K562 (cell line): ENCODE measurements around the gene COPS4. TPM values are rescaled to one million over a fixed set of nuclear protein-coding genes. Genes with fewer than 3 reads are reported as not detected.
"Not testable (repeated sequence)": the region's sequence is repeated elsewhere in the genome, so short reads cannot be mapped to it uniquely, and the experiment has no call there.

Experiments used
- ATAC-seq: fragments of 200-7000 bp; cut with Tn5 transposase; 3 replicates; pipeline ENCODE4 v1.9.1; 2020; ENCODE audit warnings: moderate library complexity
- BruUV-seq: library from RNA; stranded (reverse); fragments of 400-500 nt; replicated peaks from 2 replicates; lab custom pipeline; 2021; lab: Mats Ljungman, UMichigan
- CTCF ChIA-PET: fragments of 300-600 bp; formaldehyde crosslinking; extraction: SDS; loops from one replicate; lab custom pipeline; 2021; ENCODE audit warnings: low intra/inter-chr PET ratio; lab: Yijun Ruan, JAX
- POLR2A ChIA-PET: fragments of 300-600, 350-650 bp; sonication (Branson Sonifier 250); formaldehyde crosslinking; extraction: SDS; loops from one replicate; lab custom pipeline; 2021; ENCODE audit warnings: antibody characterized with exemption, inconsistent platforms; lab: Yijun Ruan, JAX
- DNase-seq, 4 experiments: peaks; one replicate each; pipeline versions ENCODE4 v3.0.0 to v3.0.0-alpha.2; 2011 to 2018; ENCODE audit warnings: low spot score in 3 of 4, mixed read lengths in 3 of 4; ENCODE audit errors: extremely low read depth in 1 of 4
- FAIRE-seq: peaks from 2 replicates; lab custom pipeline; 2011; peaks lifted over from hg19 to GRCh38; lab: Jason Lieb, UNC
- H2AFZ ChIP-seq: 2 replicates; pipeline ENCODE4 v1.6.0; 2011; ENCODE audit warnings: low read depth, low read length, control low read depth, inconsistent platforms
- H3K27ac ChIP-seq: fragments of 200-600 bp; 3 replicates; pipeline ENCODE4 v1.8.0; 2011; ENCODE audit warnings: low read depth, mild to moderate bottlenecking, control low read depth, inconsistent platforms, low read length, moderate library complexity, mixed read lengths; ENCODE audit errors: extremely low read depth
- H3K27me3 ChIP-seq, 2 experiments: fragments of 300-600 bp in 1 of 2; 2 replicates in 1 of 2; 3 replicates in 1 of 2; pipeline versions ENCODE4 v1.6.0 to v1.8.0; 2011; ENCODE audit warnings: inconsistent platforms in 2 of 2, low read length in 2 of 2, mild to moderate bottlenecking in 1 of 2, mixed read lengths in 1 of 2, moderate library complexity in 1 of 2; ENCODE audit not compliant: control insufficient read depth in 2 of 2, insufficient read depth in 2 of 2
- H3K36me3 ChIP-seq: fragments of 300-600 bp; 3 replicates; pipeline ENCODE4 v1.8.0; 2011; ENCODE audit warnings: mild to moderate bottlenecking, low read length, inconsistent platforms; ENCODE audit not compliant: control insufficient read depth, insufficient read depth
- H3K4me1 ChIP-seq, 2 experiments: fragments of 200-600 bp in 1 of 2; replicated peaks in 1 of 2; 2 replicates in 1 of 2; 3 replicates in 1 of 2; pipeline versions ENCODE4 v1.5.1 to v1.8.0; 2011; ENCODE audit warnings: inconsistent platforms in 2 of 2, low read length in 2 of 2, mild to moderate bottlenecking in 1 of 2, mixed read lengths in 1 of 2, moderate library complexity in 1 of 2; ENCODE audit not compliant: control insufficient read depth in 2 of 2, insufficient read depth in 2 of 2
- H3K4me2 ChIP-seq: 2 replicates; pipeline ENCODE4 v1.6.1; 2011; ENCODE audit warnings: low read length, control low read depth, inconsistent platforms, mixed read lengths; ENCODE audit not compliant: insufficient read depth
- H3K4me3 ChIP-seq: fragments of 200-600 bp; sonication (generic), shearing (Covaris generic); 2 replicates; pipeline ENCODE4 v1.5.1; 2016; ENCODE audit warnings: control low read depth, inconsistent platforms
- H3K79me2 ChIP-seq: fragments of 200-600 bp; 3 replicates; pipeline ENCODE4 v1.8.0; 2011; ENCODE audit warnings: low read length, inconsistent platforms; ENCODE audit not compliant: control insufficient read depth, insufficient read depth
- H3K9ac ChIP-seq, 2 experiments: 2 replicates each; pipeline versions ENCODE4 v1.6.0 to v1.6.1; 2011; ENCODE audit warnings: low read depth in 2 of 2, low read length in 2 of 2, control low read depth in 1 of 2, inconsistent platforms in 1 of 2, mild to moderate bottlenecking in 1 of 2, mixed read lengths in 1 of 2; ENCODE audit not compliant: insufficient read depth in 1 of 2
- H3K9me1 ChIP-seq: one replicate; pipeline ENCODE4 v1.6.0; 2011; ENCODE audit warnings: inconsistent platforms, mild to moderate bottlenecking, low read length, moderate library complexity; ENCODE audit not compliant: control insufficient read depth, insufficient read depth
- H3K9me3 ChIP-seq: replicated peaks from 2 replicates; pipeline ENCODE4 v1.5.1; 2011; ENCODE audit warnings: low read depth, low read length, inconsistent platforms; ENCODE audit not compliant: control insufficient read depth, insufficient read depth
- H4K20me1 ChIP-seq: replicated peaks from 2 replicates; pipeline ENCODE4 v1.6.1; 2011; ENCODE audit warnings: low read length, inconsistent platforms, mixed read lengths; ENCODE audit not compliant: control insufficient read depth, insufficient read depth
- ATF3 ChIP-seq, 2 experiments: fragments of 450-650 bp in 1 of 2; sonication (generic) in 1 of 2; formaldehyde crosslinking in 1 of 2; IDR thresholded peaks in 1 of 2; conservative IDR thresholded peaks in 1 of 2; 2 replicates each; pipeline versions ENCODE4 v1.6.1 to v1.8.1; 2016 to 2023; ENCODE audit warnings: mild to moderate bottlenecking in 2 of 2, moderate library complexity in 2 of 2, inconsistent platforms in 1 of 2, missing genetic modification reagents in 1 of 2
- CEBPB ChIP-seq: fragments of 450-650 bp; IDR thresholded peaks from 2 replicates; pipeline ENCODE4 v1.6.1; 2016; ENCODE audit warnings: missing genetic modification characterization, missing compliant biosample characterization
- CEBPG ChIP-seq, 3 experiments: fragments of 200-800 bp in 1 of 3; sonication (Bioruptor generic) in 1 of 3; sonication (generic) in 1 of 3; formaldehyde crosslinking in 1 of 3; IDR thresholded peaks in 2 of 3; conservative IDR thresholded peaks in 1 of 3; 2 replicates each; pipeline versions ENCODE4 v1.6.1 to v1.8.0; 2016 to 2022; ENCODE audit warnings: missing compliant biosample characterization in 2 of 3, missing genetic modification characterization in 2 of 3, mild to moderate bottlenecking in 1 of 3, missing genetic modification reagents in 1 of 3
- WGBS: fragments of 100-300 bp; shearing (Covaris generic); methylation state at CpG from one replicate; pipeline ENCODE4 v1.1.6; 2016; ENCODE audit warnings: low coverage, mixed read lengths; ENCODE audit not compliant: insufficient coverage; ENCODE audit errors: missing lambda C conversion rate; 5-methylcytosine and 5-hydroxymethylcytosine counted together
- in situ Hi-C: fragments of 300-500 bp; cut with MboI; formaldehyde crosslinking; loops from 4 replicates; pipeline ENCODE4 v1.15.0; 2018; ENCODE audit warnings: inconsistent platforms, mixed read lengths
- intact Hi-C: fragments of 100-400 bp; cut with micrococcal nuclease; formaldehyde crosslinking; loops from 2 replicates; pipeline ENCODE4 v1.14.2; 2022
- polyA plus RNA-seq, 8 experiments: library from polyadenylated mRNA; depleted of rRNA in 4 of 8; stranded (reverse) in 5 of 8; unstranded in 3 of 8; fragments of >200 nt; fragmentation: Nextera tagmentation in 2 of 8; fragmentation: Illumina TruSeq in 1 of 8; extraction: Ambion mirVana in 2 of 8; extraction: Trizol in 1 of 8; gene quantifications; 2 replicates each; pipeline versions ENCODE4 v1.2.1 to v1.2.3, GENCODE V29; 2011 to 2014; ENCODE audit warnings: inconsistent platforms in 1 of 8, missing spikeins in 1 of 8
- total RNA-seq, 7 experiments: library from RNA; depleted of rRNA in 6 of 7; stranded (reverse); fragments of >200 nt in 6 of 7; fragmentation: Illumina TruSeq in 2 of 7; extraction: Trizol in 2 of 7; gene quantifications; 2 replicates each; pipeline versions ENCODE4 v1.2.1 to v1.2.3, GENCODE V29; 2011 to 2021; ENCODE audit warnings: low replicate concordance in 1 of 7

Gene COPS4
- total and polyA plus RNA-seq, 9 of the 15 experiments (the other 6 are each of a cell fraction or from before 2014, with no cell fraction given): 44.7 to 180 (median 70.9) TPM

DNA sequence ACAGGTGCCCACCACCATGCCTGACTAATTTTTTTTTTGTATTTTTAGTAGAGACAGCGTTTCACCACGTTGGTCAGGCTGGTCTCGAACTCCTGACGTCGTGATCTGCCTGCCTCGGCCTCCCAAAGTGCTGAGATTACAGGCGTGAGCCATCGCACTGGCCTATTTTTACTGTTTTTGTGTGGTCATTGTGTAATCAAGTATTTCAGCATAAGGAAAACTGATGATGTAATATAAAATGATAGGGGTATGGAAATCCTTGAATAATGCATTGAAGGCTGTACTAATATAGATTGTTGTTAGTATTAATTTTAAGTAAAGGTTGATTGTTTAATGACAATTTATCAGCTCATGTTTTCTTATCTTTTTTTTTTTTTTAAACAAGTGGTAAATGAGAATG, 13.8 kb downstream of the COPS4 start:
- H3K9ac ChIP-seq; H3K9me3 ChIP-seq; H3K4me3 ChIP-seq; intact Hi-C loops; POLR2A ChIA-PET; CTCF ChIA-PET; ATAC-seq; H3K4me2 ChIP-seq; in situ Hi-C loops; H3K9me1 ChIP-seq; BruUV-seq; H3K27me3 ChIP-seq; H3K27ac ChIP-seq; H2AFZ ChIP-seq; H4K20me1 ChIP-seq; FAIRE-seq; DNase-seq; H3K4me1 ChIP-seq; TF ChIP-seq ATF3 (CRISPR knock-in tag; conservative IDR thresholded peaks at IDR 0.05); CEBPG (CRISPR knock-in tag; IDR thresholded peaks at IDR 0.05): not testable (repeated sequence)
- Histone ChIP-seq H3K36me3 (peaks cover 56% of the 10 kb centered on the region; the same call in 2 of the 3 replicates), H3K79me2 (peaks cover 13% of the 10 kb centered on the region; the same call in 1 of the 3 replicates)
- 93% methylated on average over 8 of the region's 8 CpGs for WGBS
- TF ChIP-seq ATF3 (IDR thresholded peaks at IDR 0.05): peak; percentile 67
- TF ChIP-seq CEBPG (tag; conservative IDR thresholded peaks at IDR 0.05 in 1 of 2, IDR thresholded peaks at IDR 0.05 in 1 of 2): peak; percentile 31 to 52; a peak in 2 of 4 replicates
- TF ChIP-seq CEBPB (tag): peak; percentile 40; the same call in 1 of the 2 replicates
